Hematopoietic multipotent progenitor cell treated with erythropoietin and hydrocortisone succinate and interleukin-3 and kit ligand, for 4 days (in vitro differentiated cells): ENCODE data around the gene TPST1.

Source experiments
- DNase-seq: peaks from one replicate; pipeline ENCODE4 v3.0.0-alpha.2; 2015

Gene TPST1

GRCh38 chr7:66239467-66239856, 34.3 kb downstream of the TPST1 start:
- no peak for DNase-seq

GRCh38 chr7:66245008-66245407, 39.9 kb downstream of the TPST1 start:
- no peak for DNase-seq

- DNase-seq: no peak
Measured at GRCh38 chr7:66246554-66247171, 41.5 kb downstream of the TPST1 start.

GRCh38 chr7:66247380-66248078, 42.4 kb downstream of the TPST1 start:
- no peak for DNase-seq

GRCh38 chr7:66250711-66251110, 45.6 kb downstream of the TPST1 start:
- DNase-seq: peak; percentile 24

GRCh38 chr7:66255534-66256100, 50.5 kb downstream of the TPST1 start:
- no peak for DNase-seq

GRCh38 chr7:66256281-66256680, 51.1 kb downstream of the TPST1 start:
- no peak for DNase-seq

- DNase-seq: no peak
Measured at GRCh38 chr7:66257481-66257880, 52.3 kb downstream of the TPST1 start.

GRCh38 chr7:66258409-66258808, 53.3 kb downstream of the TPST1 start:
- no peak for DNase-seq

GRCh38 chr7:66261941-66262340, 56.8 kb downstream of the TPST1 start:
- no peak for DNase-seq

GRCh38 chr7:66263936-66264335, 58.8 kb downstream of the TPST1 start:
- no peak for DNase-seq

GRCh38 chr7:66265566-66265965, 60.4 kb downstream of the TPST1 start:
- DNase-seq: peak; percentile 64

GRCh38 chr7:66267249-66267648, 62.1 kb downstream of the TPST1 start:
- no peak for DNase-seq

- no peak for DNase-seq
Measured at GRCh38 chr7:66269978-66270377, 64.8 kb downstream of the TPST1 start.

GRCh38 chr7:66272321-66272720, 67.2 kb downstream of the TPST1 start:
- no peak for DNase-seq

- no peak for DNase-seq
Measured at GRCh38 chr7:66276363-66276762, 71.2 kb downstream of the TPST1 start.

- DNase-seq: no peak
Measured at GRCh38 chr7:66277492-66277891, 72.4 kb downstream of the TPST1 start.

GRCh38 chr7:66279912-66280311, 74.8 kb downstream of the TPST1 start:
- no peak for DNase-seq

GRCh38 chr7:66281678-66282590, 76.8 kb downstream of the TPST1 start:
- peak; percentile 84 for DNase-seq

GRCh38 chr7:66282591-66282935, 77.4 kb downstream of the TPST1 start:
- no peak for DNase-seq

GRCh38 chr7:66283003-66283920, 78.1 kb downstream of the TPST1 start:
- DNase-seq: peak; percentile 12

- peak; percentile 82 for DNase-seq
Measured at GRCh38 chr7:66296001-66296521, 90.9 kb downstream of the TPST1 start.
